Retinal pigment epithelial cell (primary cell): ENCODE data around the gene ATP8A2.
"Not testable (repeated sequence)": the region's sequence is repeated elsewhere in the genome, so short reads cannot be mapped to it uniquely, and the experiment has no call there.

Source experiments
- DNase-seq: peaks from one replicate; pipeline ENCODE4 v3.0.0-alpha.2; 2010; ENCODE audit warnings: low read depth
- H3K4me3 ChIP-seq: 2 replicates; pipeline ENCODE4 v1.5.1; 2011; ENCODE audit warnings: mild to moderate bottlenecking, low read length, control low read depth, moderate library complexity
- TF ChIP-seq, protein P1 (sequence below): conservative IDR thresholded peaks from 2 replicates; pipeline ENCODE4 v1.5.1; 2011; ENCODE audit warnings: low read depth, low read length, control low read depth, inconsistent platforms

The ATP8A2 gene

DNA sequence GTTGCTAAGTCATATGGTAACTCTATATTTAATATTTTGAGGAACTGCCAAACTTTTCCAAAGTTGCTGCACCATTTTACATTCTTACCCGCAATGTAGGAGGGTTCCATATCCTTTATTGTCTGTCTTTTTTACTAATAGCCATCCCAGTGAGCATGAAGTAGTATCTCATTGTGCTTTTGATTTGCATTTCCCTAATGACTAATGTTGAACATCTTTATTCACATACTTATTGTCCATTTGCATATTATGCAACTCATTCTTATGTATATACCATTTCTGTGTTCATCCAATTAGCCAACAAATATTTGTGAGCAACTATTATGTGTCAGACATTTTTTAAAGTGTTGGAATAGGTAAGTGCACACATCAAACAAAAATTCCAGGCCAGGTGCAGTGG lies 20.4 kb upstream of the ATP8A2 start:
- no peak for DNase-seq
- H3K4me3 ChIP-seq, result no peak overlapping the region
- TF ChIP-seq, protein P1, sequence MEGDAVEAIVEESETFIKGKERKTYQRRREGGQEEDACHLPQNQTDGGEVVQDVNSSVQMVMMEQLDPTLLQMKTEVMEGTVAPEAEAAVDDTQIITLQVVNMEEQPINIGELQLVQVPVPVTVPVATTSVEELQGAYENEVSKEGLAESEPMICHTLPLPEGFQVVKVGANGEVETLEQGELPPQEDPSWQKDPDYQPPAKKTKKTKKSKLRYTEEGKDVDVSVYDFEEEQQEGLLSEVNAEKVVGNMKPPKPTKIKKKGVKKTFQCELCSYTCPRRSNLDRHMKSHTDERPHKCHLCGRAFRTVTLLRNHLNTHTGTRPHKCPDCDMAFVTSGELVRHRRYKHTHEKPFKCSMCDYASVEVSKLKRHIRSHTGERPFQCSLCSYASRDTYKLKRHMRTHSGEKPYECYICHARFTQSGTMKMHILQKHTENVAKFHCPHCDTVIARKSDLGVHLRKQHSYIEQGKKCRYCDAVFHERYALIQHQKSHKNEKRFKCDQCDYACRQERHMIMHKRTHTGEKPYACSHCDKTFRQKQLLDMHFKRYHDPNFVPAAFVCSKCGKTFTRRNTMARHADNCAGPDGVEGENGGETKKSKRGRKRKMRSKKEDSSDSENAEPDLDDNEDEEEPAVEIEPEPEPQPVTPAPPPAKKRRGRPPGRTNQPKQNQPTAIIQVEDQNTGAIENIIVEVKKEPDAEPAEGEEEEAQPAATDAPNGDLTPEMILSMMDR, result no peak

DNA sequence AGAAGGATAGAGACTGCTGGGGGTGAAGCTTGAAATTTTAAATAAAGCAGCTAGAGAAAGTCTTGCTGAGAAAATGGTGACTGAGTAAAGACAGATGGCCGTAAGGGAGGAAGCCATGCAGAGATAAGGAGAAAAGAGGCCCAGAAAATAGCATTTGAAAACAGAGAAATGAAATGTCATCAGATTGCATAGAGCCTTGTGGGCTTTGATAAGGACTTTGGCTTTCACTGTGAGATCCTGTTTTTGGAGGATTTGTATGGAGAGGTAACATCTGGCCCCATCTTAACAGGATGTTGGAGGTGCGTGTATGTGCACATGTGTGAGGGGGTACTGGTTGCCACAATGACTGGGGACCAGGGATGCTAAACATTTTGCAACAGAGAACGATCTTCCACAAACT lies 19.5 kb upstream of the ATP8A2 start:
- H3K4me3 ChIP-seq, result no peak overlapping the region
- DNase-seq, result no peak
- TF ChIP-seq, protein P1, result no peak

DNA sequence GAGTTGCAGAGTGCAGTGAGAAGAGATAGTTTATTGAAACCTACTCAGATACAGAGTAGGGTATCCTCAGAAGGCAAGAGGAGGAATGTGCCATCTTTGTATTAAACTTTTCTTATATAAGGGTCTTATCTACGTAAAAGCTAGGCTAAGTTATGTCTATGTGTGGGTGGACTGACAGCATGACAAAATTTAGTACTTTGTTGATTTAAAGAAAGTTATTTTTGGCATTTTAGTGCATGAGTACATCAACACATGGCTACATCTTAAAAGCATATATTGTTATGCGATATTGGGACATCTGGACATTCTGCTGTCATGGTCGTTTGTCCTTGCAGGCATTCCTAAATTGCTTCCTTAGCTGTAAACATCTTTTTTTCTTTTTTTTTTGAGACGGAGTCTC lies 19.0 kb upstream of the ATP8A2 start:
- no peak overlapping the region for H3K4me3 ChIP-seq
- TF ChIP-seq, protein P1, result no peak
- no peak for DNase-seq

DNA sequence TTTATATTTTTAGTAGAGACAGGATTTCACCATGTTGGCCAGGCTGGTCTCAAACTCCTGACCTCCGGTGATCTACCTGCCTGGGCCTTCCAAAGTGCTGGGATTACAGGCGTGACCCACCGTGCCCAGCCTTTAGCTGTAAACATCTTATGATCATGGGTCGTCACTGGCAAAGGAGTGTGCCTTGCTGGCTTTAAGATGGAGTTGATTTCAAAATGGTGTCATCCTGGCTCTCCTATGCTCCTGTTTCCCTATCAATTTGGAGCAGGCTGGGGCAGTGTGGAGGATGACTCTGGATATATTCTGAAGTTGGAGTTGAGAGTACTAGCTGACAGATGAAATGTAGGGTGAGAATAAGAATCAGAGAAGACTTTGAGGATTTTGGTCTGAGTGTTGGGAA lies 18.4 kb upstream of the ATP8A2 start:
- no peak overlapping the region for H3K4me3 ChIP-seq
- TF ChIP-seq, protein P1, result no peak
- no peak for DNase-seq

DNA sequence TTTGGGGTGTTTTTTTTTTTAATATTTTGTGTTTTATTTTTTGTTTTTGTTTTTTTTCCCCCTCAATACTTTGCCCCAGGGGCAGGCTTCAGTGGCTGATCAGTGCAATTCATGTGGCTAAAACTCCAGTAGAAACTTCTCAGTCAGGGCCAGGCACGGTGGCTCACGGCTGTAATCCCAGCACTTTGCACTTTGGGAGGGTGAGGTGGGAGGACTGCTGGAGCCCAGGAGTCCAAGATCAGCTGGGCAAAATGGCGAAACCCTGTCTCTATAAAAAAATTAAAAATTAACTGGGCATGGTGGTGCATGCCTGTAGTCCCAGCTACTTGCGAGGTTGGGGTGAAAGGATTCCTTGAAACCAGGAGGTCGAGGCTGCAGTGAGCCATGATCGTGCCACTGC lies 17.4 kb upstream of the ATP8A2 start:
- no peak overlapping the region for H3K4me3 ChIP-seq
- TF ChIP-seq, protein P1, result no peak
- DNase-seq, result no peak

DNA sequence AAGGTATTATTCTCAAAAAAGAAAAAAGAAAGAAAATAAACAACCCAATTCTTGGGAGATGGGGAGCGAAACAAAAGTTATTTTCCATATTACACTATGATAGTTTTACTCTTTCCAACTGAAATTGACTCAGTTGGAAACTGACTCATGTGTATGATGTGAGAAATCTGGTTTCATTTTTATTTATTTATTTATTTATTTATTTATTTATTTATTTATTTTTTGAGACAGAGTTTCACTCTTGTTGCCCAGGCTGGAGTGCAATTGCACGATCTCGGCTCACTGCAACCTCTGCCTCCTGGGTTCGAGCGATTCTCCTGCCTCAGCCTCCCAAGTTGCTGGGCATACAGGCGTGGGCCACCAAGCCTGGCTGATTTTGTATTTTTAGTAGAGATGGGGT lies 11.3 kb upstream of the ATP8A2 start:
- not testable (repeated sequence) for H3K4me3 ChIP-seq, DNase-seq

DNA sequence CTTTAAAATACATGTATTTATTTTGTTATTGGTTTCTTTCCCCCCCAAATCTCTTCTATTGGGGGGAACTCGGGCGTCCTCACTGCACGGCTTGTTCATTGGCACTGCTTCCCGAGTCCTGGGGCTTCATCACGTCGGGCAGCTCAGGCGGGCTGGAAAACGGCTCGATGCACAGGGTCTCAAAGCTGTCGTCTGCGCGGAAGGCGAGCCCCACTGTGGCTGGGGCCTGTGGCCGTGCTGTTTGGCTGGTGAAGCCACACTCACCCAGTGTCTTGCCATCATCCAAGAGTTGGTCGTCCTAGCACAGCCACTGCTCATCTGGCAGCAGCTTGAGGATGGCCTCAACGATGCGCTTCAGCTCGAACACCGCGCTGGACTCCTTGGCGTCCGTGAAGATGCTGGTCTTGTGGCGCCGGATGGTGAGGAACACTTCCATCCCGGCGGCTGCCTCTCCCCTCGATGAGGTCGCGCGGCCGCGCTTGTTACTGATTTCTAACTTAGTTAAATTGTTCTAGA lies 6.0 kb upstream of the ATP8A2 start:
- TF ChIP-seq, protein P1, result no peak
- no peak for DNase-seq
- no peak overlapping the region for H3K4me3 ChIP-seq

DNA sequence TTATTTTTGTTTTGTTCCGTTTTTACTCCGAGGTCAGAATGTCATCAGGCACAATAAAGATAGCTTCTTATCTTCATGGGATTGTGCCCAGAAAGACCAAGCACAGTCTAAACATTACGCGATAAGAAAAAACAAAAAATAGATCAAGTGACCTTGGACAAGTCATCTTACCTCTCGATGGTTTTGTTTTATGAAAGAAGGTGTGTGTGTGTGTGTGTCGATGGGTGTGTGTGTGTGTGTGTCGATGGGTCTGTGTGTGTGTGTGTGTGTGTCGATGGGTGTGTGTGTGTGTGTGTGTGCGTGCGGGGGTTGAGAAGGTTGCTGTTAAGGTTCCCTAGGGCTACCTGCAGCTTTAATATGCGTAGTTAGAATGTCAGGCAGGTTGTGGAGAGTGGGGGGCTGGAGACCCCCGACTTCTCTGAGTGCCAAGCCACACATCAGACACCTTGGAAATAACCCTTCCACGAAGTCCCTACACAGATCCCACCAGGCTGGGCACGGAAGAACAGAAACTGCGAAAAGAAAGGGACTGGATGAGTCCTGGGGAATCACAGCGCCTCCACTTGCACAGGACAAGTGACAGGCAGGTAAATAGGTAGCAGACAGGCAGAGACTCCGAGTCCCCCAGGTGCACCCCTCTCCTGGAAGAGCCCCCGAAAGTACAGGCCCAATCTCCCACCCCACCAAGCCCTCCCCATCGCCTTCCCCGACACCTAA lies 458 bp upstream of the ATP8A2 start:
- H3K4me3 ChIP-seq, result peak overlapping the region; percentile 22
- TF ChIP-seq, protein P1, result no peak
- no peak for DNase-seq
